Hepatocyte (in vitro differentiated cells): ENCODE results near the gene CYP24A1. TPM values are rescaled to one million over a fixed set of nuclear protein-coding genes. Genes with fewer than 3 reads are reported as not detected.

Source experiments
- DNase-seq: peaks from one replicate; pipeline ENCODE4 v3.0.0-alpha.2; 2016; ENCODE audit warnings: low spot score
- H2AFZ ChIP-seq: fragments of 200-600 bp; sonication (generic); 2 replicates; pipeline ENCODE4 v1.6.0; 2016; ENCODE audit warnings: antibody characterized with exemption, mild to moderate bottlenecking
- H3K27ac ChIP-seq: fragments of 200-600 bp; sonication (generic); 2 replicates; pipeline ENCODE4 v1.5.1; 2016; ENCODE audit warnings: mild to moderate bottlenecking
- H3K27me3 ChIP-seq: fragments of 200-600 bp; sonication (generic); 2 replicates; pipeline ENCODE4 v1.6.1; 2016
- H3K36me3 ChIP-seq: fragments of 200-600 bp; sonication (generic); replicated peaks from 2 replicates; pipeline ENCODE4 v1.5.1; 2016; ENCODE audit warnings: low read depth; ENCODE audit not compliant: insufficient read depth
- H3K4me1 ChIP-seq: fragments of 200-600 bp; sonication (generic); 2 replicates; pipeline ENCODE4 v1.5.1; 2016; ENCODE audit warnings: mild to moderate bottlenecking, moderate library complexity; ENCODE audit not compliant: insufficient read depth
- H3K4me2 ChIP-seq: fragments of 200-600 bp; sonication (generic); 2 replicates; pipeline ENCODE4 v1.6.0; 2016
- H3K4me3 ChIP-seq: fragments of 200-600 bp; sonication (generic); 2 replicates; pipeline ENCODE4 v1.5.1; 2016; ENCODE audit warnings: mild to moderate bottlenecking
- H3K79me2 ChIP-seq: fragments of 200-600 bp; sonication (generic); 2 replicates; pipeline ENCODE4 v1.6.0; 2017; ENCODE audit warnings: mild to moderate bottlenecking
- H3K9me2 ChIP-seq: fragments of 200-600 bp; sonication (generic); replicated peaks from 2 replicates; pipeline ENCODE4 v1.6.0; 2017; ENCODE audit warnings: mild to moderate bottlenecking; ENCODE audit not compliant: insufficient read depth
- H3K9me3 ChIP-seq: fragments of 200-600 bp; sonication (generic); 2 replicates; pipeline ENCODE4 v1.5.1; 2016; ENCODE audit warnings: low read depth, mild to moderate bottlenecking
- H4K20me1 ChIP-seq: fragments of 200-600 bp; sonication (generic); 2 replicates; pipeline ENCODE4 v1.6.0; 2016; ENCODE audit warnings: mild to moderate bottlenecking; ENCODE audit not compliant: insufficient read depth, poor library complexity, severe bottlenecking
- CTCF ChIP-seq: fragments of 200-600 bp; sonication (generic); IDR thresholded peaks from 2 replicates; pipeline ENCODE4 v1.5.1; 2016; ENCODE audit warnings: antibody characterized with exemption, mild to moderate bottlenecking; ENCODE audit not compliant: poor library complexity
- EZH2 ChIP-seq: fragments of 200-600 bp; sonication (generic); IDR thresholded peaks from 2 replicates; pipeline ENCODE4 v1.6.1; 2016; ENCODE audit warnings: antibody characterized with exemption, mild to moderate bottlenecking, borderline replicate concordance
- EZH2phosphoT487 ChIP-seq: fragments of 200-600 bp; sonication (generic); IDR thresholded peaks from one replicate; pipeline ENCODE4 v1.6.1; 2018; ENCODE audit warnings: antibody characterized with exemption, mild to moderate bottlenecking, low read depth, moderate library complexity; ENCODE audit not compliant: unreplicated experiment, severe bottlenecking
- WGBS: methylation state at CpG from one replicate; pipeline ENCODE4 v1.1.6; 2016; ENCODE audit warnings: low lambda C conversion rate; ENCODE audit errors: missing lambda C conversion rate; 5-methylcytosine and 5-hydroxymethylcytosine counted together
- polyA plus RNA-seq: library from polyadenylated mRNA; unstranded; fragments of >200 nt; fragmentation: Nextera tagmentation; extraction: Ambion mirVana; gene quantifications from 2 replicates; pipeline ENCODE4 v1.2.1, GENCODE V29; 2016
- total RNA-seq: library from RNA; depleted of rRNA; stranded (reverse); fragments of >200 nt; gene quantifications from 2 replicates; pipeline ENCODE4 v1.2.3, GENCODE V29; 2014

Gene CYP24A1
- total and polyA plus RNA-seq, 2 experiments from 2014 or later = 1.5 TPM; not detected in 1

- no peak overlapping the region for H3K4me2 ChIP-seq
- H3K4me1 ChIP-seq = peaks cover 11% of the 10 kb centered on the region
- peaks cover 4% of the 10 kb centered on the region for H3K27me3 ChIP-seq
- no peaks in the 10 kb centered on the region for H3K9me3 ChIP-seq
- H3K4me3 ChIP-seq = no peak overlapping the region
- H4K20me1 ChIP-seq = no peaks in the 10 kb centered on the region
- H2AFZ ChIP-seq = no peak overlapping the region
- no peaks in the 10 kb centered on the region for H3K9me2 ChIP-seq
- H3K79me2 ChIP-seq = no peaks in the 10 kb centered on the region
- TF ChIP-seq EZH2phosphoT487 (no peak), CTCF (no peak), EZH2 (no peak)
- H3K36me3 ChIP-seq = no peaks in the 10 kb centered on the region
- no peak overlapping the region for H3K27ac ChIP-seq
- 61% methylated on average over 3 of the region's 3 CpGs for WGBS
- no peak for DNase-seq
These were observed 10.3 kb upstream of the CYP24A1 start for GRCh38 chr20:54184071-54184470.

- WGBS = 97% methylated on average over 1 of the region's 1 CpG
- DNase-seq = no peak
- Histone ChIP-seq H3K9me2 (no peaks in the 10 kb centered on the region), H3K79me2 (no peaks in the 10 kb centered on the region), H3K4me2 (no peak overlapping the region), H3K9me3 (no peaks in the 10 kb centered on the region), H4K20me1 (no peaks in the 10 kb centered on the region), H3K27me3 (peaks cover 4% of the 10 kb centered on the region), H3K4me3 (no peak overlapping the region), H3K4me1 (no peaks in the 10 kb centered on the region), H3K27ac (no peak overlapping the region), H3K36me3 (no peaks in the 10 kb centered on the region), H2AFZ (no peak overlapping the region)
- TF ChIP-seq CTCF (no peak), EZH2phosphoT487 (no peak), EZH2 (no peak)
These were observed 7.1 kb upstream of the CYP24A1 start for GRCh38 chr20:54180931-54181330.

- Histone ChIP-seq H3K9me2 (no peaks in the 10 kb centered on the region), H3K27me3 (peaks cover 13% of the 10 kb centered on the region), H3K4me1 (no peaks in the 10 kb centered on the region), H3K9me3 (no peaks in the 10 kb centered on the region), H3K27ac (no peak overlapping the region), H3K4me3 (no peak overlapping the region), H3K4me2 (no peak overlapping the region), H3K79me2 (no peaks in the 10 kb centered on the region), H2AFZ (no peak overlapping the region), H3K36me3 (no peaks in the 10 kb centered on the region), H4K20me1 (no peaks in the 10 kb centered on the region)
- no peak for DNase-seq
- WGBS = 83% methylated on average over 2 of the region's 2 CpGs
- TF ChIP-seq EZH2phosphoT487 (no peak), EZH2 (no peak), CTCF (no peak)
These were observed 6.2 kb upstream of the CYP24A1 start for GRCh38 chr20:54179946-54180345.

- H3K4me3 ChIP-seq = no peak overlapping the region
- H3K27me3 ChIP-seq = peaks cover 27% of the 10 kb centered on the region
- no peak overlapping the region for H2AFZ ChIP-seq
- WGBS = 92% methylated on average over 2 of the region's 2 CpGs
- no peaks in the 10 kb centered on the region for H3K36me3 ChIP-seq
- H3K9me3 ChIP-seq = no peaks in the 10 kb centered on the region
- DNase-seq = no peak
- H4K20me1 ChIP-seq = no peaks in the 10 kb centered on the region
- H3K4me2 ChIP-seq = no peak overlapping the region
- peaks cover 7% of the 10 kb centered on the region for H3K4me1 ChIP-seq
- H3K79me2 ChIP-seq = no peaks in the 10 kb centered on the region
- no peak overlapping the region for H3K27ac ChIP-seq
- TF ChIP-seq CTCF (no peak), EZH2 (no peak)
- H3K9me2 ChIP-seq = no peaks in the 10 kb centered on the region
These were observed 4.5 kb upstream of the CYP24A1 start for GRCh38 chr20:54178256-54178655.
